Fibroblast of peridontal ligament (primary cell): Measurements from ENCODE around the gene DUS1L.

Experiments used
- DNase-seq: peaks from one replicate; pipeline ENCODE4 v3.0.0-alpha.2; 2010; ENCODE audit errors: extremely low read depth

Gene DUS1L

DNA sequence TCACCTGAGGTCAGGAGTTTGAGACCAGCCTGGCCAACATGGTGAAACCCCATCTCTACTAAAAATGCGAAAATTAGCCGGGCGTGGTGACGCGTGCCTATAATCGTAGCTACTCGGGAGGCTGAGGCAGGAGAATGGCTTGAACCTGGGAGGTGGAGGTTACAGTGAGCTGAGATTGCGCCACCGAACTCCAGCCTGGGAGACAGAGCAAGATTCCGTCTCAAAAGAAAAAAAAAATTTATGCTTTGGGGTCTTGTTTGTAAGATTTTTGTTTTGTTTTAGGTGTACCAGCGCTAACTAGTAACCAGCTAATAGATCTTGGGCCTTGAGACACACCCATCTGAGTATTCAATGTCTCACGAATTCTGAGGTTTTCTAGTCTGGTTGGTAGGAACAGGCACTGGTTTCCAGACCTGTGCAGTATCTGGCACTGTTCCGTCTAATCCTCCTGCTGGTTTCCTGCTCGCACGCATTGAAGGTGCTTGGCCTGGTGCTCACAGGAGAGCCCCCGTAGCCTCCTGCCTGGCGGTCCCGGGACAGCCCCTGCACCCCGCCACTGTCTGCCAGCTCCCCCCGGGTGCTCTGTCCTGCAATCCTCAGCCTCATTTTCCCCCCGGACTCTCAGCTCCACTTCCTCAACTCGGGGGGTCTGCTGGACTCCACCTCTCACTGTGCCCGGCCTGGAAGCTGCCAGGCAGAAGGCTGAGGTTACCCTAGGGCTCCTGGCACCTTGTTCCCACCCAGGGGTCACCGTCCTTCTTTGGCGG is 10.6 kb upstream of the DUS1L start:
- DNase-seq, result no peak

DNA sequence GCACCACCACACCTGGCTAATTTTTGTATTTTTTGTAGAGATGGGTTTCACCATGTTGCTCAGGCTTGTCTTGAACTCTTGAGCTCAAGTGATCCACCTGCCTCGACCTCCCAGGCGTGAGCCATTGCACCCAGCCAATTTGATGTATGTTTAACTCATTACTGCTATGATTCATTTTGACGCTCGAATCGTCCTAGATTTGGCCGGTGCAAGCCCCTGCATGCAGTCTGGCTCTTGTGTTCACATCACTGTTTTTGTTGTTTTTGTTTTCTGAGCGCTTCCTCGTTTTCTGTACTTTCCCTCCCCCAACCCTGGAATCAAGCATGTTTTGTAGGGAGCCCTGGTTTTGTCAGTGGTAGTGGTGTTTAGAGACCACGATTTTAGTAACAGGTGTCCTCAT is 7.8 kb upstream of the DUS1L start:
- no peak for DNase-seq

DNA sequence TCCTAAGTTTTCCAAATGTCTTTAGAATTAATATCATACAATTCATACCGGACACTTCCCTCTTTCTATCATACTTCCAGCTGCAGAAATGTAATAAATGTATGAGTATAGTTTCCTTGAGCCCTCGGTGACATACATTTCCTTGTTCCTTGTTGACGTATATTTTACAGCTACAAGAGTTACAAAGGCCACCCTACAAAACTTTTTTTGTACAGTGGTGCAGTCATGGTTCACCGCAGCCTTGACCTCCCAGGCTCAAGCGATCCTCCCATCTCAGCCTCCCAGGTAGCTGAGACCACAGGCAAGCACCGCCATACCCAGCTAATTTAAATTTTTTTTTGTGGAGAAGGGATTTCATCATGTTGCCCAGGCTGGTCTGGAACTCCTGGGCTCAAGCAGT is 7.2 kb upstream of the DUS1L start:
- no peak for DNase-seq

DNA sequence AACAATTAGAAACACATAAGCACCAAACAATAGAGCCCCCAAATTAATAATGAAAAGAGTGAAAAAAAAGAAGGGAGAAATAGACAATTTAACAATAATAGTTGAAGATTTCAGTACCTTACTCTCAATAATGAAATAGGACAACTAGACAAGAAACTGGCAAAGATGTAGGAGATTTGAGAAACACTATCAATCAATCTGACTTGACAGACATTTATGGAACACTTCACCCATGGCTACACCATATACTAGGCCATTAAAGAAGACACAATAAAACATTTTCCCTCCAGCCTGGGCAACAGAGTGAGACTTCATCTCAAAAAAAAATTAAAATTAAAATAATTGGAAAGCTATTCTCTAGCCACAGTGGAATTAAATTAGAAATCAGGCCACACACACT is 5.0 kb upstream of the DUS1L start:
- DNase-seq, result no peak

DNA sequence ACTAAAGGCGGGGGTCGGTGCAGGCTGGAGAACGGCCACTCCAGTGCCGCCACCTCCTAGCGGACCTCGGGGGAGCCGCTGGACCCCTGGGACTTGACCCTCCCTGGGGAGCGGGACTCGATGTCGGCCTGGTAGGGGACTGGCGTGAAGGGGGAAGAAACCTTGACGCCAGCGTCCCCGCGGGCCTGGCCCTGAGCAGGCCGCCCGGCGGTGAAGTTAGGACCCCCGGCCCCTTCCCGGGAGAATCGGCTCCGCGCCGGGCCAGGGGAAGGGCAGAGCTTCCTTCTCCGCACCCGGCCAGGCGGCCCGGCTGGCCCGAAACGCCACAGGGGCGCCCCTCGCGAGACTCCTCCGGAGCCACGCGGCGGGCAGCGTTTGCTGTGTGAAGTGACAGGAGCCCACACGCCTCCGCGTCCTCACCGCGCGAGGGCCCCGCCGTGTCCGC is 389 bp downstream of the DUS1L start:
- DNase-seq, result no peak

DNA sequence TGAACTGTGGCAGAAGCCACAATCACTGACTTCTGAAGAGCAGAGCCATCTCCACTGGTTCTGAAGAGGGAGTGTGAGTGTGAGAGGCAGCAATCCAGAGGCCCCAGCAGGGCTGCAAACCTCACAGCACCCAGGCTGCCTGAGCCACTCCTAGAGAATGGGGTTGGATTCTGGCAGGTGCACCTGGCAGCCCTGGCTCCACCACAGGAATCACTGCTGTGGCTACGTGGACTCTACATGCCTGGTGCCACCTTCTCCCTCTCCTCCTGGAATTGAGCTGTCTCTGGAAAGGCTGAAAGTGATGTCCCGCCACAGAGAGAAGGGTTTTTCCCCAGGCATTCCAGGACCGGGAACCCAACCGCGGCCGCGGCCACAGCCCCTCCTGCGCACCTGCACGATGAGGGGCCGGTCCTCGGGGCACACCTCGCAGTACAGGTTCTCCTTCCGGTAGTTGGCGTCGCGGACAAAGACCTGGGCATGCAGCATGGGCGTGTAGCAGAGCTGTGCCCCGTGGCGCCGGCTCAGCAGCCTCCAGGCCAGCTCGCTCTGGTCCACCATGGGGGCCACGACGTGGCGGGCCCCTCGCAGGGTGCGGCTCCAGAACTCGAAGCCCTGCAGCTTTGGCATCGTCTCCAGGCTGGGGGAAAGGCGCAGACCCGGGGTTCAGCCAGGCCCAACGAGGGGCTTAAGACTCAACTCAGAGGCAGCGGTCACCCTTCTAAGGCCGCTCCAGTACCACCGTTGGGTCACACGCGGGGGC is 991 bp downstream of the DUS1L start:
- no peak for DNase-seq

DNA sequence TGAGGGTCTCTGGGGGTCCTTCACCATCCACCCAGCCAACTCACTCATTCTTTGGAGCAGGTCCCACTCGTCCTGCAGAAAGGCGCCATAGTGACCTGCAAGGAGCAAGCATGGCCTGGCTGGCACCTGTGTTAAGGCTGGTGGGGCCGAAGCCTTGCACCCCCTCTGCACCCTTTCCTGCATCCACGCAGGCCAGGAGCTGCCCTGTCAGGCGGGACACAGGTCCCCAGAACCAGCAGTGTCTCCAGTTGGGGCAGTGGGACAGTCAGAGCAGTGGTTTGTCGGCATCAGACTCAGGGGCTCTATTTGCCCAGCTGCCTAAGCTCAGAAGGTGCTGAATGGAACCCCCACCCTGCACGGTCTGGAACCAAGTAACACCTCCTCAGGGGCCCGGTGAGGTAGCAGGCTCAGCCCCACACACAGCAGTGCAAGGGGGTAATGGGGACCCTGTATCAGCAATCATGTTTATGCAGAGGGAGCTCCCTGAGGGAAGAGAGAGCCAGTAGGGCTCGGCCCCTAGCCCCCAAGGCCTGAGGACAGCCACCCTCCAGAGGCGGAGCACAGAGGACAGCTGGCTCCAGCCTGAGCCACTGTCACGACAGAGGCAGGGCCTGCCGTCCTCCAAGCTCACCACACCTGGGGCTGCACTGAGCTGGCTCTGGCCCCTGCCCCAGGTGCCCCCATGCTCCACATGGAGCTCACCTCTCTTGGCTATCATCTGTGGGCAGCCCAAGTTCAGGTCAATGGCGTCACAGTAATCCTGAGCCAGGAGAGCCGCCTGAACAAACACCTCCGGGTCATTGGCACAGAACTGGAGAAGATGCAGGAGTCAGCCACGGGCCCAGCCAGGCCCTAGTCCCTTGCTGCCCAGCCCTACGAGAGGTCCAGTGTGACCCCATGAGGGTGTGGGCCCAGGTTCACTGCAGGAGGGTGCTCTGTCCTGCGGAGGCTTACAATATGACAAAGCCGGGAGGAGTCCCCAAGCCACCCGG is 1.9 kb downstream of the DUS1L start:
- no peak for DNase-seq

DNA sequence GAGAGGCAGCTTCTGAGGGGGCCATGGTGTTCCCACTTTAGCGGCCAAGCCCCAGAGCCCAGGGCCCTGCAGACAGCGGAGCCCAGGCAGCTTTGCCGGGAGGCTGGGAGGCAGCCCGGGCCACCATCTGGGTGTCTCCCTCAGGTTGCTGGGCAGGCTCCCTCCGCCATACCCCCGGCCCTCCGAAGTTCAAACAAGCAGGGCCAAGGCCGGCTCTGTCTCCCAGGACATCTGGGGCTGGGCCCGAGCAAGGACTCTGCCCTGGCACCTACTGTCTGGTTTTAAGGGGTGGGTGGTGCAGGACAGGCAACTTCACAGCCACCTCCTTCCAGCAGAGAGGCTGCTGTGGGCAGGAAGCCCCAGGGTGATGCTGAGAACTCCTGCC is 2.6 kb downstream of the DUS1L start:
- no peak for DNase-seq

DNA sequence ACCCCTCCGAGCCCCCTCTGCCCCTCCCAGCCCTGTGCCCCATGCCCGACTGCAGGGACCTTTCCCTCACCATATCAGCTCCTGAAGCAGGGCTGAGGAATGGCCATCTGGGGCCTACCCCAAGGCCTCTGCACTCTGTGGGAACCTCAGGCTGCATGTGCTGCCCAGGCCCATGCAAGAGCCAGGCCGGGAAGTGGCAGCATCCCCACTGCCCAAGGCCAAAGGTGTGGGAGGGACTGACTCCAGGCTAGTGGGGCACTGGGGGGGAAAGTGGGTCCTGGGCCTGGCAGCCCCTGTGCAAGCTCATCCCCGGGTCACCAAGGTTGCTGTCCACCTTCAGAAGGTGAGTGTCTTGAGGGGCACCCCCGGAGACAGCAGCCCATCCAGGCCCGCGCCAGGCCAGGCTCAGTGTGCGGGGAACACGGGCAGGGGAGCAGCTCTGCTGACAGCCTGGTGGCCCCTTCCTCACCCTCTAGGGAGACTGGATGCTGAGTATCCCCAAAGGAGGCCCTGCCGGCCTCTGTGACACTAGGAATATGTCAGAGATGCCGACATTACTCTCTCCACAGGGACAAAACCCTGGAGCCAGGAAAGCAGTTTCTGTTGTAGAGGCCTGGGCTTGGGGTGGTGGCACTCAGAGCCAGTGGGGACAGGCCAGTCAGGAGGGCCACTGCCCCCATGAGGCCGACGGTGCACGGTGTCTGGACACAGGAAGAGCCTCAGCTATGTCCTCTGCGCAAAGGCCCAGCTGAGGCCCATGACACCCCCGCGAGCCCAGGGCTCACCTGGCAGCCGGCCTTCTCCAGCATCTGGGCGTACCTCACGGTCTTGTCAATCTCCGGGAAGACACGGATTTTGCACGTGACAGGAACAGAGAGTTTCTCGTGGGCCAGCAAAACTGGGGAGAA is 3.3 kb downstream of the DUS1L start:
- no peak for DNase-seq

DNA sequence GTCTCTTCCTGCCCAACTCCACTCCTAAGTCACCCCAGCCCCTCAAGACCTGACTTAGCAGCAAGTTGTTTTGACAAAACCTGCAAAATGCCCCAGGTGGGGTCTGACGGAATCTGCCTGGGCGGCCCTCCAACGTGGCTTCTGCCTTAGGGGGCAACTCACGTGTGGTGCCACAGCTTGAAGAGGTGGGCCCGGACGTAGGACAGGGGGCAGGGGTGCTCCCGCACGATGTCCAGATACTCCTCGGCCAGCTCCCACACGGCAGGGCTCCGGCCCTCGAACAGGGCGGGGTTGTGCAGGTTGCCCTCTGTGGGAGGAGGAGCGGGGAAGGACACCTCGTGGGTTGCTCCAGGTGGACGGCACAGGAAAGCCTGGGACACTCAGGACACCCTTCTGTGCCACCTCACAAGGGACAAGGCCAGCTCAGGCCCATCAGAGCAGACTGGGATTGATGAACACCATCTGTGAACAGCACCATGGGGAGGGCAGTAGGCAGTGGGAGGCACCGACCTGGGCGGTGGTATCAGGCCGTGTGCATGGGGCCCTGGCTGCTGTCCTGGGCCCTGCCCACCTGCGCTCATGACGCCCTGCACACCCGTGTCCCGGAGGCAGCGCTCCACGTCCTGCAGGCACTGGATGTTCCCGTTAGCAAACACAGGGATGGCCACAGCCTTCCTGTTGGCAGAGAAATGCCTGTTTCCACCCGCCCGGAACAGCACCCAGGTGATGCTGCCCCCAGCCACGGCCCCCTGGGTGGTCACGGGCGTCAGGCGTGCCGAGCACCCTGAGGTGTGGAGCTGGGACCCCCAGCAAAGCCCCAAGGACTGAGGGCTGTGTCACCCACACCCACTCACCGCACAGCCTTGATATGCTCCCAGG is 4.3 kb downstream of the DUS1L start:
- DNase-seq, result no peak

DNA sequence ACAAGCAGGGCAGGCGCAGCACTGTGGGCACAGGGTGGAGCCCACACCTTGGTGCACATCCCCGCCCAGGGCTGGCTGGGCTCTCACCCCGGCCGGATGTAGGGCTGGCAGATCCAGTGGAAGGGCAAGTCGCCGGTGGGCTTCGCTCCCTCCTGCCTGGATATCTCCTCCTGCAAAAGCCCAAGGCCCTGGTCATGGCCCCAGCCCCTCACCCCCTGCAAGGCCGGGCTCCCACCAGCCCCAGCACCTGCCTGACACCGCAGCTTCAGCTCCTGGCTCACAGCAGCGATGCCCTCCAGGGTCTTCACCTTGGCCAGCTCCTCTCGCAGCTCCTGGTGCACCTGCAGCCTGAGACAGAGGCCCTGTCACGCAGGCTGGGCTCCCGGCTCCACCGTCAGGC is 5.0 kb downstream of the DUS1L start:
- no peak for DNase-seq

DNA sequence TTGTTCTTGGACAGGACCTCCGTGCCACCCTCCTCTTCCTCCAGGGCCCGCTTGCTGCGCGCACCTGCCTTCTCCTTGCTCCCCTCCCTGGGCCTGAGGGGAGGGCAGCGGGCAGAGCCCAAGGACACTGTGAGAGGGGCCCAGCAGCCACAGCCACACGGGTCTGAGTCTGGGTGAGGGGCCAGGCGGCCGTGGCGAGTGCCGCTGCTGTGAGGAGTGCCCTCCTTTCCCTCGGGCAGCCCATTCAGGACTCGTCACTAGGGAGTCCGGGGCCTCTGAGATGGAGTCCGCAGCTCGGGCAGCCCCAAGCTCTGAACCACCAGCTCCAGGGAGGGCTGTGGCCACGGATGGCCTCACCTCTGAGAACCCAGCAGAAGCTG is 5.6 kb downstream of the DUS1L start:
- DNase-seq, result no peak

DNA sequence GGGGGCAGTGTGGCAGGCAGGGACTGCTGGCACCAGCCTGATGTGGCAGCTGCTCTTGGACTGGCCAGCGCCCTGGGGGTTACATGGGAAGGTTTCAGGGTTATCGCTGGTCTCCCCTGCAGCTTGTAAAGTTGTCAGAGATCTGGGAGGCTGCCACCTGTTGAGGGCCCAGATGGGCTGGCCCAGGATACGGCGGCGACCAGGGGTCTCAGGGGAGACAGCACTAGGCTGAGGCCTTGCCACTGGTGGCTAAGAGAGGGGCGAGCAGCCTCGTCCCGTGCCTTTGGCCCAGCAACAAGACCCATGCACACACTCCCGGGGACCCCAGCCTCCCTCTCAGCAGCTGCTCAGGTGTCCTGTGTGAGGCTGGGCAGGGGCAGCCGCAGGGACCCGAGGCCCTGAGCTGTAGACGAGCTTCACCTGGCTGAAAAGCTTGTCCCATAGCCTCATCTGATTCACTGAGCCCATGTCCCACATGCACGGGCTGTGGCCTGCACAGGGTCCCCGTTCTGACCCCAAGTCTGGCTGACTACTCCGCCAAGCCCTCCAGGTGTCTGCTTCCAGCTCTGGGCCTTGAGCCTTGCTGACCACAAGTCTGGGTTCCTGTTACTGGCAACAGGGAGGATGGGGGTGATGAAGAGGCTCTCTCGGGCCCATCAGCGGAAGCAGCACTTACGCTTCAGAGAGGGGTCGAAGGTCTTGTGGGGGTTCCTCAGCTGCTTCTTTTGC is 6.2 kb downstream of the DUS1L start:
- no peak for DNase-seq

DNA sequence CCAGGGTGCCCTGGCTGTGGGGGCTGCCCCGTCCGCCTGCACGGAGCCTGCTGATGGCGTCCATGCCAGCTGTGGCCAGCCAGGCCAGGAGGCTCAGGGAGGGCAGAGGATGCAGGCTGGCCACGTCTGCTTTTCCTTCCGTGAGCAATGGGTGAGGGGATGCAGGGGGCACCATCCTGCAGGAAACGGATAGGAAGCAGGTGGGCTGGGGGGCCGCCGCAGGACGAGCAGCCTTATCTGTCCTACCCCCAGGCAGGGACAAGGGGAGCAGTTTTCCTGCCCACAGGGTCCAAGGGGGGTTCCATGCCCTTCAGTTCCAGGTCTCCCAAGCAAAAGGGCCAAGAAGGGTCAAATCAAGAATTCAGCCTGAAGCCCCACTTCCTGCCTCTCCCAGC is 6.8 kb downstream of the DUS1L start:
- DNase-seq, result no peak

DNA sequence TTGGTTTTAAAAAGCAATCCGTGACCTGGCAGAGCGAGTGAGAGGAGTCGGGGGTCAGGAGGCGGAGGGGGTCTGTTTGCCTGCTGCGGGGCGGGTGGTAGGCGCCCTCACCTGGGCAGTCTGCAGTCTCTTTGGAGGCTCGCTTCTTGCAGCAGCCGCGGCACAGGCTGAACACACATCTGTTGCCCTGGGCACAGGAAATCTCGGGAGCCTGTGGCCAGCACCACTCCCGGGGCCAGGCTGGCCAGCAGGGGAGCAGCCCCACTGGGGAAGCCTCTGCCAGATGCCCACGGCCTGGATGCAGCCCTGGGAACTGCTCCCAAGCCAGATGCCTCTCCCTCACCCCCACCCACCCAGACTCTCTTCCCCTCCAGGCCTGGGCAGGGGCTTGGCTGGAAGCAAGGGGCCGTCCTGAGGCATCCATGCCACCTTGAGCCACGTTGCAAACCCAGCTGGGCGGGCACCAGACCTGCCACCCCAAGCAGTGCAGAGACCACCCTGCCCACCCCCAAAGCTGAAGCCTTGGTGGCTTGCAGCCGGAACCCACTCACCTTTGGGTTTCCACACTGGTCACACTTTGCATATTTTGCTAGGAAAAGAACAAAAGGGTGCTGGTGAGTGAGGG is 7.3 kb downstream of the DUS1L start:
- DNase-seq, result no peak

DNA sequence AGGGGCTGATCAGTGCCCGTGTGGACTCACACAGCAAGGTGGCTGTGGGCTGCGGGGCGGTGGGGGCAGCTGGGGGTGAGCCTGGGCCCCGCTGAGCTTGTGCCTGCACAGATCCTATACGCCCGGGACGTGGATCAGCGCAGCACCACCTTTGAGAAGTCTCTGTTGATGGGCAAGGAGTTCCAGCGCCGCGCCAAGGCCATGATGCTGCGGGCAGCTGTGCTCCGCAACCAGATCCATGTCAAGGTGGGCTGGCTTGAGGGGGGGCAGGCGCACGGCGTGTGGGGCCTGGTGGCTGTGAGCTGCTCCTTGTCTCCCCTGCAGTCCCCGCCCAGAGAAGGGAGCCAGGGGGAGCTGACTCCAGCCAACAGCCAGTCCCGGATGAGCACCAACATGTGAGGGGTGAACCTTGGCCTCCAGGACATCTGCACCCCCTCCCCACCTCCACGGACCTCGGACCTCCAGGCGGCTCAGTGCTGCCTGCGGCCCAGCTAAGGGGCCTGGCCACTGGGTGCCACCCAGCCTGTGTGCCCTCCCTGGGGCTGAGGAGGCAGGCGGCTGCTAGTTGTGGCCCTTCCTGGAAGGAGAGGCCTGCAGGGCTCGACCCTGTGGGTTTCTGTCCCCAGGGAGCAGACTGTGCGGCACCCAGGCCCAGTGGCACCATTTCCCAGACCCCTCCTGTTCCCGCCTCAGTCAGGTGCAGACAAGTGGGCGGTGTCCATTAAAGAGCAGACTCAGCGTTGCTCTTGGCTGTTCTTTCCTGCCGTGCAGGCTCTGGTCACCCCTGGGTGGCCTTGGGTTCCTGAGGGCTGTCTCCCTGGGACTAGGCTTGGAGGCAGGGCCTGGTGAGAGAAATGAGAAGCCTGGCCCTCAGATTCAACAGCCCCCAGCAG is 8.6 kb downstream of the DUS1L start:
- DNase-seq, result no peak

DNA sequence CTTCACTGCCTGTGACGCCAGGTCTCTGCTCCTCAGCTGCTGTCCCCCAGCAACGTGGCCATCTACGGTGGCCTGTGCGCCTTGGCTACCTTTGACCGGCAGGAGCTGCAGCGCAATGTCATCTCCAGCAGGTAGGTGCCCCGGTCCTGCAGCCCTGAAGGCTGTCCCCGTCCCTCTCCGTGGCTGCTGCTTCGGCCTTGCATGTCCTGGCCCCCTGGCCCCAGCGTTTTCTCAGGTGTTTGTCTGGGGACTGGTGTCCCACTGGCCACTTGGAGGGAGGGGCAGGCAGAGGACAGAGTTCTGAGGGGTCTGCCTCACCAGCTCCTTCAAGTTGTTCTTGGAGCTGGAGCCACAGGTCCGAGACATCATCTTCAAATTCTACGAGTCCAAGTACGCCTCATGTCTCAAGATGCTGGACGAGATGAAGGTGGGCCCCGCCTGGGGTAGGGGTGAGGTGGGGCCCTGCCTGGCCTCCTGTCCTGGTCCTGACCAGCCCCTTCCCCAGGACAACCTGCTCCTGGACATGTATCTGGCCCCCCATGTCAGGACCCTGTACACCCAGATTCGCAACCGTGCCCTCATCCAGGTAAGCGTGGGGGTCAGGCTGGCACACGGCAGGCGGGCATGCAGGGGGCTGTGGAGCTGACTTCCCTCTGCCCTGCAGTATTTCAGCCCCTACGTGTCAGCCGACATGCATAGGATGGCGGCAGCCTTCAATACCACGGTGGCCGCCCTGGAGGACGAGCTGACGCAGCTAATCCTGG is 9.5 kb downstream of the DUS1L start:
- DNase-seq, result no peak
